Adrenal gland (tissue), 12 donors: ENCODE measurements around the gene MKNK1. TPM values are rescaled to one million over a fixed set of nuclear protein-coding genes. Genes with fewer than 3 reads are reported as not detected.
A peak's percentile ranks its signal among the peaks of the same experiment; 100 is the strongest.

Experiments used
- DNase-seq, 7 donors: peaks; one replicate each; pipeline ENCODE4 v3.0.0-alpha.2; 2019 to 2020
- H3K27ac ChIP-seq, 5 donors: fragments of 200-600 bp; sonication (generic) in 4 of 5; 1 replicate in 3 of 5; 2 replicates in 2 of 5; pipeline versions ENCODE4 v1.5.1 to v1.8.0; 2016 to 2020; ENCODE audit warnings: mild to moderate bottlenecking in 1 of 5
- H3K27me3 ChIP-seq: fragments of 200-600 bp; 2 replicates; pipeline ENCODE4 v1.8.0; 2021
- H3K36me3 ChIP-seq, 2 donors: fragments of 200-600 bp; replicated peaks in 1 of 2; 1 replicate in 1 of 2; 2 replicates in 1 of 2; pipeline versions ENCODE4 v1.5.1 to v1.8.0; 2018 to 2022
- H3K4me1 ChIP-seq, 2 donors: fragments of 200-600 bp; replicated peaks in 1 of 2; 1 replicate in 1 of 2; 2 replicates in 1 of 2; pipeline versions ENCODE4 v1.5.1 to v1.8.0; 2018 to 2021
- H3K4me3 ChIP-seq, 4 donors: fragments of 200-600 bp; sonication (generic) in 3 of 4; one replicate each; pipeline ENCODE4 v1.5.1; 2016 to 2018
- H3K9me3 ChIP-seq, 3 donors: fragments of 200-600 bp; sonication (generic) in 1 of 3; replicated peaks in 1 of 3; 1 replicate in 2 of 3; 2 replicates in 1 of 3; pipeline versions ENCODE4 v1.5.1 to v1.8.0; 2016 to 2021
- POLR2A ChIP-seq, 2 donors: fragments of 450-650 bp; IDR thresholded peaks; one replicate each; pipeline ENCODE4 v1.6.1; 2017; ENCODE audit warnings: antibody characterized with exemption in 2 of 2, mild to moderate bottlenecking in 2 of 2, moderate library complexity in 1 of 2
- WGBS, 4 donors: extraction: QIAGEN DNeasy Blood & Tissue Kit in 2 of 4; methylation state at CpG; one replicate each; pipeline versions ENCODE4 v1.1.5 to v1.1.7; 2013 to 2017; 5-methylcytosine and 5-hydroxymethylcytosine counted together
- intact Hi-C, 2 donors: fragments of 100-400 bp; cut with DNase I; formaldehyde crosslinking; loops; one replicate each; pipeline versions ENCODE4 v1.14.1 to v1.15.0; 2022 to 2023
- polyA plus RNA-seq, 3 donors: library from polyadenylated mRNA; stranded (reverse); fragments of 200-250 nt in 2 of 3; fragments of 350-450 nt in 1 of 3; fragmentation: Illumina TruSeq in 1 of 3; extraction: RNeasy Lipid Tissue Mini Kit (QIAGEN cat#74804) in 1 of 3; gene quantifications; one replicate each; pipeline ENCODE4 v1.2.3, GENCODE V29; 2013 to 2014
- total RNA-seq, 9 donors: library from RNA; depleted of rRNA in 4 of 9; stranded (reverse); fragments of >200 nt in 4 of 9; fragments of 120-200 nt in 1 of 9; fragmentation: NEBNext Ultra II Directional in 1 of 9; extraction: Animal tissue kit (Norgen Biotek cat#: 25700) in 1 of 9; gene quantifications; one replicate each; pipeline versions ENCODE4 v1.1.0 to v1.2.4, GENCODE V29; 2013 to 2023
- TF ChIP-seq, protein P1 (sequence below), 6 experiments: fragments of 450-650 bp in 4 of 6; fragments of 200-600 bp in 2 of 6; sonication (generic) in 1 of 6; IDR thresholded peaks; 1 replicate in 5 of 6; 2 replicates in 1 of 6; pipeline versions ENCODE4 v1.5.1 to v1.8.0; 2016 to 2021; ENCODE audit warnings: antibody characterized with exemption in 6 of 6, mild to moderate bottlenecking in 2 of 6, moderate library complexity in 1 of 6
- donor health status: healthy with polysubstance abuse.
- donor health status: Bipolar disorder and iron deficiency.
- donor health status: DM: yes; HTN: yes; CAD: no.
- donor health status: DM: no; HTN: no; CAD: no.
- donor health status: DM: no; HTN: no; CAD: no.
- donor health status: DM: yes; HTN: yes; CAD: no.

Gene MKNK1
- total and polyA plus RNA-seq, 12 donors = 29.6 to 83.0 (median 46.5) TPM

DNA sequence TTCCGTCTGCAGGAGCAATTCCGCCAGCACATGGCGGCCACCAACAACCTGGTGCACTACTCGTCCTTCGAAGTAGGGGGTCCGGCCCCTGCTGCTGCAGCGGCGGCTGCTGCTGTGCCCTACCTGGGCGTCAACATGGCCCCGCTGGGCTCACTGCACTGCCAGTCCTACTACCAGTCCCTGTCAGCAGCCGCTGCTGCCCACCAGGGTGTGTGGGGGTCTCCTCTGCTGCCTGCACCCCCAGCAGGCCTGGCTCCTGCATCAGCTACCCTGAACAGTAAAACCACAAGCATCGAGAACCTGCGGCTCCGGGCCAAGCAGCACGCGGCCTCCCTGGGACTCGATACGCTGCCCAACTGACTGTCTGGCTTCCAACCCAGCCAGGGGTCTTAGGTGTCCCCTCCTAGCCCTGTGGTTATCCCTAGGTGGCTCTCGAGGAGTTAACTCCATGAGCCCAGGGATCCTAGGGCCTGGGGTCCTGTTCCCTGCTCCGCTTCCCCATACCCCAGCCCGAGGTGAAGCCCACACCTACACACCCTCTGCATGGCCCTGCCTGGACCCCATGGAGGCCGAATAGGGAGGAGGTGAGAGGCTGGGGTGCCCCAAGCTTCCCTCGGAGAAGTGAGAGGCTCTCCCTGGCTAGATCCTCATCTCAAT lies 91.8 kb downstream of the MKNK1 start:
- TF ChIP-seq, protein P1, sequence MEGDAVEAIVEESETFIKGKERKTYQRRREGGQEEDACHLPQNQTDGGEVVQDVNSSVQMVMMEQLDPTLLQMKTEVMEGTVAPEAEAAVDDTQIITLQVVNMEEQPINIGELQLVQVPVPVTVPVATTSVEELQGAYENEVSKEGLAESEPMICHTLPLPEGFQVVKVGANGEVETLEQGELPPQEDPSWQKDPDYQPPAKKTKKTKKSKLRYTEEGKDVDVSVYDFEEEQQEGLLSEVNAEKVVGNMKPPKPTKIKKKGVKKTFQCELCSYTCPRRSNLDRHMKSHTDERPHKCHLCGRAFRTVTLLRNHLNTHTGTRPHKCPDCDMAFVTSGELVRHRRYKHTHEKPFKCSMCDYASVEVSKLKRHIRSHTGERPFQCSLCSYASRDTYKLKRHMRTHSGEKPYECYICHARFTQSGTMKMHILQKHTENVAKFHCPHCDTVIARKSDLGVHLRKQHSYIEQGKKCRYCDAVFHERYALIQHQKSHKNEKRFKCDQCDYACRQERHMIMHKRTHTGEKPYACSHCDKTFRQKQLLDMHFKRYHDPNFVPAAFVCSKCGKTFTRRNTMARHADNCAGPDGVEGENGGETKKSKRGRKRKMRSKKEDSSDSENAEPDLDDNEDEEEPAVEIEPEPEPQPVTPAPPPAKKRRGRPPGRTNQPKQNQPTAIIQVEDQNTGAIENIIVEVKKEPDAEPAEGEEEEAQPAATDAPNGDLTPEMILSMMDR (IDR thresholded peaks at IDR 0.05) = no peak
- no peak for TF ChIP-seq POLR2A (IDR thresholded peaks at IDR 0.05)
- Histone ChIP-seq H3K36me3 (no peaks in the 10 kb centered on the region), H3K27ac (no peak overlapping the region), H3K4me3 (no peak overlapping the region), H3K27me3 (no peaks in the 10 kb centered on the region), H3K9me3 (no peaks in the 10 kb centered on the region), H3K4me1 (no peaks in the 10 kb centered on the region)
- 72 to 90% (median 86%) methylated on average over 5 to 23 of the region's 23 CpGs for WGBS, 4 donors
- DNase-seq = no peak
- intact Hi-C loops = no loop called here

DNA sequence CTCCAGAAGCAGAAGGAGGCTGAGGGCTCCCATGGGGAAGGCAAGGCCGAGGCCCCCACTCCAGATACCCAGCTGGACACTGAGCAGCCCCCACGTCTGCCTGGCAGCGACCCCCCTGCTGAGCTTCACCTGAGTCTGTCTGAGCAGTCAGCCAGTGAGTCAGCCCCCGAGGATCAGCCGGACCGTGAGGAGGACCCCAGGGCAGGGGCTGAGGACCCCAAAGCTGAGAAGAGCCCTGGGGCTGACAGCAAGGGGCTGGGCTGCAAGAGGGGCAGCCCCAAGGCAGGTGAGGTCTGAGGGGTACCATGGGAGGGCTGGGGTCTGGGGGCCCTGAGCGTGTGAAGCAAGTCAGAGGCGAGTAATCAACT lies 93.1 kb downstream of the MKNK1 start:
- H3K9me3 ChIP-seq = no peaks in the 10 kb centered on the region

DNA sequence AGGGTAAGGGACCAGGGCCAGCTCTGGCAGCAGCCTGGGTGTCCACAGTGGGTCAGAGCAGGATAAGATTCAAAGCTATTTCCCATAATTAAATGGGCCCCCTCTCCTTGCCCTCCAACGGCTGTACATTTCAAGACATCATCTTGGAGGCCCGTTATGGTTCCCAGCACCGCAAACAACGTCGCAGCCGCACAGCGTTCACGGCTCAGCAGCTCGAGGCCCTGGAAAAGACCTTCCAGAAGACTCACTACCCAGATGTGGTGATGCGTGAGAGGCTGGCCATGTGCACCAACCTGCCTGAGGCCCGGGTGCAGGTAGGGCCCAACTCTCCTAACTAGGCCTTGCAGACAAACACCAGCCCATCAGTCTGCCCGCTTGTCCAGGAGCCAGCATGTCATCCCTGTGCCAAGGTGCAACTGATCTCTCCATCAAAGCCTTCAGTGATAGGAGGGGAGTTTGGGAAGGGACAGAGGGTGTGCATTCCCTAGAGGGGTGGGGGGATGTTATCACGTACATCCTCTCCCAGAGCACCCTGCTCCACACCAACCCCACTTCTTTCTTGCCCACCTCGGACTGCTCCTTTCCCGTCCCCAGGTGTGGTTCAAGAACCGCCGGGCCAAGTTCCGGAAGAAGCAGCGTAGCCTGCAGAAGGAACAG lies 93.6 kb downstream of the MKNK1 start:
- 89 to 98% (median 94%) methylated on average over 10 to 19 of the region's 19 CpGs for WGBS, 4 donors
- Histone ChIP-seq H3K4me3 (no peak overlapping the region), H3K4me1 (no peaks in the 10 kb centered on the region), H3K27me3 (no peaks in the 10 kb centered on the region), H3K9me3 (no peaks in the 10 kb centered on the region), H3K27ac (no peak overlapping the region), H3K36me3 (no peaks in the 10 kb centered on the region)
- intact Hi-C loops = no loop called here
- no peak for DNase-seq
- no peak for TF ChIP-seq POLR2A (IDR thresholded peaks at IDR 0.05)
- TF ChIP-seq, protein P1 (IDR thresholded peaks at IDR 0.05) = no peak

More for the DNA sequence above, 93.1 kb downstream of the MKNK1 start:
- 61 to 83% (median 77%) methylated on average over 4 to 8 of the region's 8 CpGs for WGBS, 4 donors
- intact Hi-C loops = no loop called here
- TF ChIP-seq, protein P1 (IDR thresholded peaks at IDR 0.05) = no peak
- no peak for TF ChIP-seq POLR2A (IDR thresholded peaks at IDR 0.05)
- no peaks in the 10 kb centered on the region for H3K27me3 ChIP-seq
- H3K4me3 ChIP-seq = no peak overlapping the region
- DNase-seq = no peak
- H3K4me1 ChIP-seq = no peaks in the 10 kb centered on the region
- H3K36me3 ChIP-seq = no peaks in the 10 kb centered on the region
- no peak overlapping the region for H3K27ac ChIP-seq

DNA sequence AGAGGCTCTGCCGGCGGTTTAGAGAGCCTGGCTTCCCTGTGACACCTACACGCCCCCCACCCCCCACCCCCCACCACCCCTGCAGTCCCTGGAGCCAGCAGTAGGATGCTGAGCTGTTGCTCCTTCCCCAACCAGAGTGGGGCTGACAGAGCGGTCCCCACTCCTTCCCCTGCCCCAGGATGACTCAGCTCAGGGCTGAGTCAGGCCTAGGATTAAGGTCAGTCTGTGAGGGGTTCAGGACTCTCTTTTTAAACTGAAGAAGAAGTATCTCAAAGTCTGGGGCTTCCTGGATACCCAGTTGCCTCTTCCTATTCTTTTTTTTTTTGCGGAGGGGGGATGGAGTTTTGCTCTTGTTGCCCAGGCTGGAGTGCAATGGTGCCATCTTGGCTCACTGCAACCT lies 95.3 kb downstream of the MKNK1 start:
- peak in 2 of 7 donors; percentile 37 to 43 for DNase-seq
- H3K4me1 ChIP-seq = no peaks in the 10 kb centered on the region
- no peaks in the 10 kb centered on the region for H3K27me3 ChIP-seq
- H3K27ac ChIP-seq = no peak overlapping the region
- no peak overlapping the region for H3K4me3 ChIP-seq
- WGBS, 4 donors = 61 to 81% (median 65%) methylated on average over 4 to 5 of the region's 5 CpGs
- no peaks in the 10 kb centered on the region for H3K36me3 ChIP-seq
- TF ChIP-seq, protein P1 (IDR thresholded peaks at IDR 0.05) = no peak
- TF ChIP-seq POLR2A (IDR thresholded peaks at IDR 0.05) = no peak
- intact Hi-C loops = no loop called here
- no peaks in the 10 kb centered on the region for H3K9me3 ChIP-seq

Other genes with a start within 250 kb of the MKNK1 start
- gene FAAH, start 210.0 kb downstream of the MKNK1 start, total RNA-seq = 10 to 100 TPM; 14.7 to 53.8 (median 38.6) TPM
- 100 to 1,000 TPM in 1 of 3 donors, 10 to 100 TPM in 2; 12.0 to 162 (median 89.0) TPM for gene FAAH, start 210.0 kb downstream of the MKNK1 start, polyA plus RNA-seq
- under 1 TPM in 2 of 9 donors, not detected in 7; 0.07 to 0.14 TPM for gene DMBX1, start 114.4 kb downstream of the MKNK1 start, total RNA-seq
- gene DMBX1, start 114.4 kb downstream of the MKNK1 start, polyA plus RNA-seq = under 1 TPM in 1 of 3 donors, not detected in 2; 0.16 TPM
- not detected for gene KNCN, start 52.6 kb downstream of the MKNK1 start, total RNA-seq
- under 1 TPM; 0.07 to 0.40 (median 0.24) TPM for gene KNCN, start 52.6 kb downstream of the MKNK1 start, polyA plus RNA-seq
- gene MOB3C, start 12.5 kb upstream of the MKNK1 start, total RNA-seq = 10 to 100 TPM in 7 of 9 donors, 1 to 10 TPM in 2; 7.5 to 29.9 (median 20.4) TPM
- 10 to 100 TPM in 2 of 3 donors, 1 to 10 TPM in 1; 9.3 to 15.3 (median 10.6) TPM for gene MOB3C, start 12.5 kb upstream of the MKNK1 start, polyA plus RNA-seq
- 100 to 1,000 TPM; 104 to 225 (median 131) TPM for gene ATPAF1, start 64.1 kb upstream of the MKNK1 start, total RNA-seq
- 100 to 1,000 TPM; 142 to 183 (median 146) TPM for gene ATPAF1, start 64.1 kb upstream of the MKNK1 start, polyA plus RNA-seq
- under 1 TPM in 3 of 9 donors, not detected in 6; 0.11 to 0.36 (median 0.25) TPM for gene TEX38, start 67.6 kb upstream of the MKNK1 start, total RNA-seq
- under 1 TPM in 1 of 3 donors, not detected in 2; 0.54 TPM for gene TEX38, start 67.6 kb upstream of the MKNK1 start, polyA plus RNA-seq
- gene EFCAB14, start 114.8 kb upstream of the MKNK1 start, total RNA-seq = 100 to 1,000 TPM in 3 of 9 donors, 10 to 100 TPM in 6; 55.7 to 138 (median 79.4) TPM
- 10 to 100 TPM; 17.9 to 65.0 (median 23.0) TPM for gene EFCAB14, start 114.8 kb upstream of the MKNK1 start, polyA plus RNA-seq
- 10 to 100 TPM in 4 of 9 donors, 1 to 10 TPM in 3, under 1 TPM in 2; 0.22 to 15.1 (median 7.2) TPM for gene CYP4B1, start 194.8 kb upstream of the MKNK1 start, total RNA-seq
- gene CYP4B1, start 194.8 kb upstream of the MKNK1 start, polyA plus RNA-seq = 10 to 100 TPM in 1 of 3 donors, 1 to 10 TPM in 2; 3.4 to 12.7 (median 3.6) TPM